CD4-positive, alpha-beta T cell treated with Interleukin-15 for 1 hour (primary cell): ENCODE measurements around the gene FHIP2A.
"Not testable (repeated sequence)": the region's sequence is repeated elsewhere in the genome, so short reads cannot be mapped to it uniquely, and the experiment has no call there.

Experiments
- DNase-seq: peaks from one replicate; pipeline ENCODE4 v3.0.0-alpha.2; 2020

The FHIP2A gene

DNA sequence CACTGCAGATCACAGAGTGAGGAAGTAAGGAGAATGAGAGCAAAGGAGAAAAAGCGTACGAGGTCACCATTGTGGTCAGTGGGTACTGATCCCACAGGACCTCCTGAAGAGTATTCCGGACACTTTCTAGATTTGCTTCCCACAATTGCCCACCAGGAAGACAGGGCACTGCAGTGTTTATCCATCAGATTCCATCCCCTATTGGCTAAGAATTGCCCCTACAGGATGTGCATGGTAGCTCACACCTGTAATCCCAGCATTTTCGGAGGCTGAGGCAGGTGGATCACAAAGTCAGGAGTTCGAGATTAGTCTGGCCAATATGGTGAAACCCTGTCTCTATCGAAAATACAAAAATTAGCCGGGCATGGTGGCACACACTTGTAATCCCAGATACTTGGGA is 5.3 kb upstream of the FHIP2A start:
- DNase-seq = no peak

GRCh38 chr10:114819322-114819721 is 2.3 kb upstream of the FHIP2A start:
- DNase-seq = no peak

GRCh38 chr10:114821915-114822443 is 399 bp downstream of the FHIP2A start:
- DNase-seq = no peak

DNA sequence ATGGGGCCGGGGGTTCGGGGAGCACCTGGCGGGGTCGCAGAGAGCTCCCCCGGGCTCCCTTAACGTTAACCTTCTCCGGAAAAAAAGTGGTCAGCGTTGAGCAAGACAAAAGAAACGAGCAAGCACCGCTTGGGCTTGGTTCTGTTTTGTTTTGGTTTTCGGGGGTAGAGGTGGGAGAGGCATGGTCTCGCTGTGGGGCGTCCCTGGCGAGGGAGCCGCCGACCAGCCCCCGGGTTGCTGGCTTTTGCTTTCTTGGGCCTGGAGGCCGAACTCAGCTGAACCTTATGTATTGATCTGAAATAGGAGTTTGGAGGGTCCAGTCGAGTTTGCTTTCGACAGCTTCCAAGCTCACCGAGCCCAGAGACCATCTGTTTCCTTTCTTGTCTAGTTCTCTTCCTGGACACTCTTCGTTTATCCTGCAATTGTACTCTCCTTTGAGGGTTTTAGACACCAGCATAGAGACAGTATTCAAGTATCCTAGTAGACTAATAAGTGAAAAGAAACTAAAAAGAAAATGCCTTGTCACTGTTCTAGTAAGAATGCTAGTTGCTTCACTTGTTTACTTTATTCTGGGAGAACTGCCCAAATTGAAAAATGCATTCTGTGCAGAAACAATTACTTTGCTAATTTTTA is 980 bp downstream of the FHIP2A start:
- peak; percentile 17 for DNase-seq

- DNase-seq = no peak
These were observed 1.5 kb downstream of the FHIP2A start for GRCh38 chr10:114823077-114823463.

GRCh38 chr10:114824391-114824790 is 2.8 kb downstream of the FHIP2A start:
- no peak for DNase-seq

GRCh38 chr10:114825513-114826253 is 4.1 kb downstream of the FHIP2A start:
- DNase-seq = no peak

- DNase-seq = no peak
These were observed 7.8 kb downstream of the FHIP2A start for GRCh38 chr10:114829160-114829909.

- no peak for DNase-seq
These were observed 9.7 kb downstream of the FHIP2A start for GRCh38 chr10:114831186-114831867.

GRCh38 chr10:114837690-114838089 is 16.1 kb downstream of the FHIP2A start:
- DNase-seq = no peak

- no peak for DNase-seq
These were observed 18.3 kb downstream of the FHIP2A start for GRCh38 chr10:114839901-114840300.

DNA sequence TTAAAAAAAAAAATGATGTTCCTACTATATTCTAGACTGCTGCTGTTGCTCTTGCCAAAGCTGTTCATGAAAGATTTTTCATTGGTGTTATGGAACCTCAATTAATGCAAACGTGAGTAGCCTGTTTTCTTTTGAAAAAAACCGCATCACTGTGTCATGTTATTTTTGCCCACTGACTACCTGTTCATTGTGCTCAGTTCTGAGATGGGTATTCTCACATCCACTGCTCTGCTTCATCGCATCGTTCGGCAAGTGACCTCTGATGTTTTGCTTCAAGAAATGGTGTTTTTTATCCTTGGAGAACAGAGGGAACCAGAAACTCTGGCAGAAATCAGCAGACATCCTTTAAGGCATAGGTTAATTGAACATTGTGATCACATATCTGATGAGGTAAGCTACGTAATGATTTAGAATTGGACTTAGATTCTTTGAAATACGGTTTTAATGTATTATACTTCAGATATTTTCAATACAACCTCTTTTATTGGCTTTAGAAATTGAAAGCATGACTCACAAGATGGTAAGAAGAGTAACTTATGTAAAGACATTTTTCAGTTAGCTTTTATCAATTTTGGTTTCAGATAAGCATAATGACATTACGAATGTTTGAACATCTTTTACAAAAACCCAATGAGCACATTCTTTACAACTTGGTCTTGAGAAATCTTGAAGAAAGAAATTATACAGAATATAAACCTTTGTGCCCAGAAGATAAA is 24.6 kb downstream of the FHIP2A start:
- DNase-seq = no peak

DNA sequence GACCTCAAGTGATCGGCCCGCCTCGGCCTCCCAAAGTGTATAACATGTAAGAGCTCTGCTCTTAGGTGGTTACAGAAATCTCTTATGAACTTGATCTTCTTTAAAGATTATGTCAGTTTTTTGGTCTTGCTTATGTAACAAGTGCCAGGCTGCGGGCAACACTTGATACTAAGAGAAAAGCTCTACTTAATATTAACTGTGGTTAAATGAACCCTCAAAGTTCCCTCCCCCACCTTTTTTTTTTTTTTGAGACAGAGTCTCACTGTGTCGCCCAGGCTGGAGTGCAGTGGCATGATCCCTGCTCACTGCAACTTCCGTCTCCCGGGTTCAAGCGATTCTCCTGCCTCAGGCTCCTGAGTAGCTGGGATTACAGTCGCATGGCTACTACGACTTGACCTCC is 25.9 kb downstream of the FHIP2A start:
- DNase-seq = not testable (repeated sequence)

GRCh38 chr10:114849674-114850073 is 28.1 kb downstream of the FHIP2A start:
- no peak for DNase-seq

- DNase-seq = no peak
These were observed 28.5 kb downstream of the FHIP2A start for GRCh38 chr10:114850126-114850525.

DNA sequence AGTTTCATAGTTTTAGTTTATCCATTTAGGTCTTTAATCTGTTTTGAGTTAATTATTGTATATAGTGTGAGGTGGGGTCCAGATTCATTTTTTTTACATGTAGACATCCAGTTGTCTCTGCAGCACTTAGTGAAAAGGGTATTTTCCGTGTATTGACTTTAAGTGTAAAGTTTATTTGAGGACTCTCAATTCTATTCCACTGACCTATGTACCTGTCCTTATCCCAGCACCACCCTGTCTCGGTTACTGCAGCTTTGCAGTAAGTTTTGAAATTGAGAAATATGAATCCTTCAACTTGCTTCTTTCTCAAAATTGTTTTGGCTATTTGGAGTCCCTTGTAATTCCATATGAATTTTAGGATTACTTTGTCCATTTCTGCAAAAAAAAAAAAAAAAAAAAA is 29.8 kb downstream of the FHIP2A start:
- DNase-seq = no peak

DNA sequence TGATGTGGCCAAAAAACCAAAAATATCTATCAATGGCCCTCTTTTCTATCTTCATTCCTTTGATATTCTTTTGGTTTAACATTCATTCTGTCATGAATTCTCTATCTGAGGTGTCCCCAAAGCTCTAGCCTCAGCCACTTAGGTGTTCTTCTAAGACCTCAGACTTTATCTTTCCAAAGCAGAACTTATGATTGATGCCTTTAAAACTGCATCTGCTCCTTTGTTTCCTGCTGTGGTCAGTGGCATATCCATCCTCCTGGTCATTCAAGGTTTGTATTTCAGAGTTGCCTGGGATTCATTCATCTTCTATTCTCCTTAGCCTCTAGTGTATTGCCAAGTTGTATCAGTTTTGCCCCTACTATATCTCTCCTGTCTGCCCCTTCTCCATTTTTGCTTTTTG is 30.6 kb downstream of the FHIP2A start:
- no peak for DNase-seq

DNA sequence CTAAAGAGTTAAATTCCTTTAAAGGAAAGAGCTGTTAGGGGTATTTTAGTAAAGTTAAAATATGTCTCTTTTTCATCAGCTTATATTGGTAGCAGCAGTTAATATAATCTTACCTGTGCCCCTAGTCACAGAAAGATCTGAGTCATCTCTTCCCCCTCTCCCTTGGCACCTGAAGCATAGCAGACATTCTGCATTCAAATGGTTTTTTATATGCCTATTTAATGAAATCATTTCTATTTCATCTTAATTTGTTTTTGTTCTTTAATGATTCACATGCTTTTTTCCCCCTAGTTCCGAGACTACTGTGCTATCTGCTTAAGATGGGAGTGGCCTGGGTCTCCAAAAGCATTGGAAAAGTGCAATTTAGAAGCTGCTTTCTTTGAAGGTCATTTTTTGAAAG is 33.3 kb downstream of the FHIP2A start:
- no peak for DNase-seq

GRCh38 chr10:114855776-114856543 is 34.4 kb downstream of the FHIP2A start:
- no peak for DNase-seq

- no peak for DNase-seq
These were observed 35.1 kb downstream of the FHIP2A start for GRCh38 chr10:114856544-114857287.

DNA sequence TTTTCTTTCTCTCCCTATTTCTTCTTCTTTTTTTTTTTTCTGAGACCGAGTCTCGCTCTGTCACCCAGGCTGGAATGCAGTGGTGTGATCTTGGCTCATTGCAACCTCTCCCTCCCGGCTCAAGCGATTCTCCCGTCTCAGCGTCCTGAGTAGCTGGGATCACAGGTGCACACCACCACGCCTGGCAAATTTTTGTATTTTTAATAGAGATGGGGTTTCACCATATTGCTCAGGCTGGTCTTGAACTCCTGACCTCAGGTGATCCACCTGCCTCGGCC is 35.6 kb downstream of the FHIP2A start:
- DNase-seq = not testable (repeated sequence)
